GM19438 (cell line): ENCODE results near the gene SPDYE18.
"Not testable (repeated sequence)": the region's sequence is repeated elsewhere in the genome, so short reads cannot be mapped to it uniquely, and the experiment has no call there.

Experiments
- ATAC-seq: cut with Tn5 transposase; IDR thresholded peaks from one replicate; pipeline ENCODE4 v1.9.1; 2021; ENCODE audit warnings: low read depth; ENCODE audit not compliant: unreplicated experiment

Gene SPDYE18

GRCh38 chr7:77006127-77007110, 55.9 kb downstream of the SPDYE18 start:
- ATAC-seq: not testable (repeated sequence)

- ATAC-seq: not testable (repeated sequence)
Measured at GRCh38 chr7:77005461-77006057, 56.8 kb downstream of the SPDYE18 start.

- ATAC-seq: not testable (repeated sequence)
Measured at GRCh38 chr7:77004151-77004550, 58.2 kb downstream of the SPDYE18 start.

GRCh38 chr7:77003241-77003640, 59.1 kb downstream of the SPDYE18 start:
- ATAC-seq: not testable (repeated sequence)

- not testable (repeated sequence) for ATAC-seq
Measured at GRCh38 chr7:77002678-77003233, 59.6 kb downstream of the SPDYE18 start.

GRCh38 chr7:77002104-77002503, 60.3 kb downstream of the SPDYE18 start:
- ATAC-seq: not testable (repeated sequence)
